ENCODE results near the gene HIPK4.
"Not testable (repeated sequence)": the region's sequence is repeated elsewhere in the genome, so short reads cannot be mapped to it uniquely, and the experiment has no call there.

The HIPK4 gene

DNA sequence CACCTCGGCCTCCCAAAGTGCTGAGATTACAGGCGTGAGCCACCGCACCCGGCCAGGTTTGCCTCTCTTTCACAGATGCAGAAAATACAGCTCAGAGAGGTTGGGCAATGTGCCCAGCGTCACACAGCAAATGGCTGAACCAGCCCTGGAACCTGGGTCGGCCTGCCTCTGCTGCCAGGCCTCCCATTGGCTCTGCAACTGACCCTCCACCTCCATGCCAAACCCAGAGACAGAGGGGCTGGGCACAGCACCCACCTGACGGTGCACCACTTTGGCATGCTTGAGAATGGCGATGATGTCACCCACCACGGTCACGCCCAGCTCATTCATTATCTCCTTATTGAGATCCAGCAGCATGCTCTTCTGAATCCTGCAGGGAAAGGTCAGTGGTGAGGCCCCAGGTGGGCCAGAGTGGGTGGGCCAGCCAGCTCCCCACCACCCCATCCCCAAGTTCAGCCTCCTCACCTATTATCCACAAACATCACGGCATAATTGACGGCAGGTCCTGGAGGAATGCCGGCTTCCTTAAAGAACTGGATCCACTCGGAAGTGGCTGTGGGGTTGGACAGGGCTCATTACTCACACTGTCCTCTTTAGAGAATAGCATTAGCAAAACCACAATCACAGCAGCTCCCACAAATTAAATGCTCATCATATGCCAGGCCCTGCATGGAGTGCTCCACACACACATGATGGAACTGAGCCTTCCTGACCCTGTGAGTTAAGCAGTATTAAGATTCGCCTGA is 54.0 kb downstream of the HIPK4 start:
- no peak for DNase-seq

DNA sequence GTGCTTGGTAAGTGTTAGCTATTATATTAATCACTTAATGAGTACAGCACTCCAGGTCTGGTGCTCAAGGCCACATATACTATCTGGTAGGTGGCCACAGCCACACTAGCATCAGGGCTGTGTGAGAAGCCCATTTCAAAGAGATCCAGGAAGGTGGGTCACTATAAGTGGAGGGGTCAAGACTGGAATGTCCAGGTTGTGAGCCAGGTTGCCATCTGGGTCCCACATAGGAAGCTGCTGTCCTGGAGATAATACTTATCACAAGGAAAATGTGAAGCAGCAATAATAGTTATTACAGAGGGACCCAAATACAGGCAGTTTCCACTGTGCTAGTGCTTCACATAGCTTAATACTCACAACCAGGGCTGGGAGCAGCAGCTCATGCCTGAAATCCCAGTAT is 54.9 kb downstream of the HIPK4 start:
- no peak for DNase-seq

DNA sequence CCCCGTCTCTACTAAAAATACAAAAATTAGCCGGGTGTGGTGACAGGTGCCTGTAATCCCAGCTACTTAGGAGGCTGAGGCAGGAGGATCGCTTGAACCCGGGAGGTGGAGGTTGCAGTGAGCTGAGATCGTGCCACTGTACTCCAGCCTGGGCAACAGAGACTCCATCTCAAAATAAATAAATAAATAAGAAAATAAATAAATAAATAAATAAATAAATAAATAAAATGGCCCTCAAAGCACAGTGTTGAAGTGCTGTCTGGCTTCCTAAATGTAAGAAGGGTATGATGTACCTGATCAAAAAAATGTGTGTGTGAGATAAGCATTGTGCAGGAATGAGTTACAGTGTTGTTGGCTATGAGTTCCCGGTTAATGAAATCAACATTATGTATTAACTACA is 56.9 kb downstream of the HIPK4 start:
- not testable (repeated sequence) for DNase-seq

DNA sequence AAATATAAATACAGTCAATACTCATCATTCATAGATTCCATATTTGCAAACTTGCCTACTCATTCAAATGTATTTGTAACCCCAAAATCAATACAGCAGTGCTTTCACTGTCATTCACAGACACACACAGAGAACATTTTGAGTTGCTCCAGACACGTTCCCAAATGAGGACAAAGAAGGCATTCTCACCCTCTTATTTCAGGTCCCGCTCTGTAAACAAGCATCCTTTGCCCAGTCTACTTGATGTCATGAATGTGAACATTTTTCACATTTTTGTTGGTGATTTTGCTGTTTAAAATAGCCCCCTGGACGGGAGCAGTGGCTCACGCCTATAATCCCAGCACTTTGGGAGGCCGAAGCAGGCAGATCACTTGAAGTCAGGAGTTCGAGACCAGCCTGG is 57.3 kb downstream of the HIPK4 start:
- no peak for DNase-seq

DNA sequence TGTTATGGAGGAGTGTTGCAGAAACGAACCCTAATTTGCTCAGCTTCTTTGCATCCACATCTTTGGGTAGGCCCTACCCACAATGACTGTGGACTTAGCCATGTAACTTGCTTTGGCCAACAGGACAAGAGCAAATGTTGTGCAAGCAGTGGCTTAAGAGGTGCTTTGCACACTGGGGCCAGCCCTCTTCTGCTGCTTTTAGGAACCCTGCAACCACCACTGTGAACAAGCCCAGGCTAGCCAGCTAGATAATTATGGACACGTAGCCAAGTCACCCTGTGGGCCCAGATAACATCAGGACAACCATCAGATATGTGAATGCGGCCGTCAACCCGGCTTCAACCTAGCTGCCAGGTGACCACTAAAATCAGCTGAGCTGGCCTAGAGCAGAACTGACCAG is 58.9 kb downstream of the HIPK4 start:
- no peak for DNase-seq

All from NCI-H526 (cell line).